Measurements from ENCODE around the gene NMNAT1. TPM values are rescaled to one million over a fixed set of nuclear protein-coding genes. Genes with fewer than 3 reads are reported as not detected.
A peak's percentile ranks its signal among the peaks of the same experiment; 100 is the strongest.

The NMNAT1 gene
- total RNA-seq, 1 donor from 2014 or later = 11.0 TPM

DNA sequence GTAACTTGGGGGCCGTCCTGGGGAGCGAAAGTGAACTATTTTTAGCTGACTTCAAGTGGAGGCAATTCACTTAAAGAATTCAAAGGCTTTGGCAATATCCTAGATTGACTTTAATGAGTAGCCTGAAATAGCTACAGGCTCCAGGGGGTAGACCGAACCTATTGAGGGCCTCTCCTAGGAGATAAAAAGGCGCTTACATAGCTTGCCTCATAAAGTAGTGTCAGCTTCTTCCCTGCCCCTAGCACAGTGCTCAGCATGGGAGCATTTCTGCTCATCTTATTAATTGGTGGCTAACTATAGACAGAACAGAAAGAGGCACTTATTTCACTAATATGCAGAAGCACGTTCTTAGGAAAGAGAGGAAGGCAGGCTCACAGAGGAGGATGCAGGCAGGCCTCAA is 20.9 kb upstream of the NMNAT1 start:
- no peak for DNase-seq (ENCODE audit: low spot score, unreplicated experiment)
- H3K4me3 Mint-ChIP-seq (ENCODE audit: low read depth) = no peak overlapping the region
- no peaks in the 10 kb centered on the region for H3K27me3 Mint-ChIP-seq
- no peaks in the 10 kb centered on the region for H3K36me3 Mint-ChIP-seq (ENCODE audit: insufficient read depth)
- peak overlapping the region; percentile 76 for H3K27ac Mint-ChIP-seq
- H3K9me3 Mint-ChIP-seq (ENCODE audit: low read depth) = no peaks in the 10 kb centered on the region
- TF ChIP-seq, protein P1, sequence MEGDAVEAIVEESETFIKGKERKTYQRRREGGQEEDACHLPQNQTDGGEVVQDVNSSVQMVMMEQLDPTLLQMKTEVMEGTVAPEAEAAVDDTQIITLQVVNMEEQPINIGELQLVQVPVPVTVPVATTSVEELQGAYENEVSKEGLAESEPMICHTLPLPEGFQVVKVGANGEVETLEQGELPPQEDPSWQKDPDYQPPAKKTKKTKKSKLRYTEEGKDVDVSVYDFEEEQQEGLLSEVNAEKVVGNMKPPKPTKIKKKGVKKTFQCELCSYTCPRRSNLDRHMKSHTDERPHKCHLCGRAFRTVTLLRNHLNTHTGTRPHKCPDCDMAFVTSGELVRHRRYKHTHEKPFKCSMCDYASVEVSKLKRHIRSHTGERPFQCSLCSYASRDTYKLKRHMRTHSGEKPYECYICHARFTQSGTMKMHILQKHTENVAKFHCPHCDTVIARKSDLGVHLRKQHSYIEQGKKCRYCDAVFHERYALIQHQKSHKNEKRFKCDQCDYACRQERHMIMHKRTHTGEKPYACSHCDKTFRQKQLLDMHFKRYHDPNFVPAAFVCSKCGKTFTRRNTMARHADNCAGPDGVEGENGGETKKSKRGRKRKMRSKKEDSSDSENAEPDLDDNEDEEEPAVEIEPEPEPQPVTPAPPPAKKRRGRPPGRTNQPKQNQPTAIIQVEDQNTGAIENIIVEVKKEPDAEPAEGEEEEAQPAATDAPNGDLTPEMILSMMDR (IDR thresholded peaks at IDR 0.05; ENCODE audit: unreplicated experiment) = no peak
- peaks cover 12% of the 10 kb centered on the region for H3K4me1 Mint-ChIP-seq (ENCODE audit: low read depth)

DNA sequence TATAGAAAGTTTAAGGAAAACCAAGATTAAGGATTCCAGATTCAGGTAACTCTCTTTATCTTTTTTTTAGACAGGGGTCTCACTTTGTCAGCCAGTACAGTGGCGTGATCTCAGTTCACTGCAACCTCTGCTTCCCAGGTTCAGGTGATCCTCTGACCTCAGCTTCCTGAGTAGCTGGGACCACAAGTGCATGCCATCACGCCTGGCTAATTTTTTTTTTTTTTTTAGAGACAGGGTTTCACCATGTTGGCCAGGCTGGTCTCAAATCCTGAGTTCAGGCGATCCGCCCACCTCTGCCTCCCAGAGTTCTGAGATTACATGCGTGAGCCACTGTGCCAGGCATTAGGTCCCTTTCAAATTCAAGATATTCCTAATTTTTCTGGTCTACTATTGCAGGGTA is 16.0 kb upstream of the NMNAT1 start:
- H3K27me3 Mint-ChIP-seq = no peaks in the 10 kb centered on the region
- TF ChIP-seq, protein P1 (IDR thresholded peaks at IDR 0.05; ENCODE audit: unreplicated experiment) = no peak
- peaks cover 8% of the 10 kb centered on the region for H3K36me3 Mint-ChIP-seq (ENCODE audit: insufficient read depth)
- no peaks in the 10 kb centered on the region for H3K9me3 Mint-ChIP-seq (ENCODE audit: low read depth)
- no peak overlapping the region for H3K4me3 Mint-ChIP-seq (ENCODE audit: low read depth)
- no peak overlapping the region for H3K27ac Mint-ChIP-seq
- DNase-seq (ENCODE audit: low spot score, unreplicated experiment) = no peak
- H3K4me1 Mint-ChIP-seq (ENCODE audit: low read depth) = peaks cover 25% of the 10 kb centered on the region

- H3K27ac Mint-ChIP-seq = peak overlapping the region; percentile 92
- H3K4me3 Mint-ChIP-seq (ENCODE audit: low read depth) = peak overlapping the region; percentile 14
- TF ChIP-seq, protein P1 (IDR thresholded peaks at IDR 0.05; ENCODE audit: unreplicated experiment) = no peak
- no peaks in the 10 kb centered on the region for H3K27me3 Mint-ChIP-seq
- no peaks in the 10 kb centered on the region for H3K9me3 Mint-ChIP-seq (ENCODE audit: low read depth)
- H3K4me1 Mint-ChIP-seq (ENCODE audit: low read depth) = peaks cover 29% of the 10 kb centered on the region
- peaks cover 15% of the 10 kb centered on the region for H3K36me3 Mint-ChIP-seq (ENCODE audit: insufficient read depth)
- DNase-seq (ENCODE audit: low spot score, unreplicated experiment) = no peak
Observed at GRCh38 chr1:9929431-9930385, 13.6 kb upstream of the NMNAT1 start.

DNA sequence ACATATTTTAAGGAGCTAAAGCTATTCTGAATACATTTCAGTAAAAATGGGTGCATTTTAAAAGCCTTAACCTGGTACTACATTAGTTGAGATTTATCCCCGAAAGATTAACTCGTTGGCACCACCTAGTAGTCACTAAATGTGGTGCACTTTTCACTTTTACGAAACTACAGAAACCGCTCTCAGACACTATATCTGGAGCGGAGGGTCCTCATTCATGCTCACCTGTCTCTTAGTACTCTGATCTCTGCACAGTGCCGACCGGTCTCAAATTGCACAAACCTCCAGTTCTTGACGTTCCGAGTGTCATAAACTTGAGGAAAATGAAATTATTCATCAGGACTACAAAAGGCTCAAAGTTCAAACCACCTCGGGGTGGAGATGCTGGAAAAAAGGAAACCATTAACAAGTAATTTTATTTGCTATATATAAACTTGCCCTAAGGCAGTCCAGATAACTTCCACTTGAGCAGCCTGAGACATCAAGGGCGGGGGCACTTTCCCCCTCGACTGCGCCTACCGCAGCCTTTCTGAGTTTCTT is 806 bp upstream of the NMNAT1 start:
- H3K27ac Mint-ChIP-seq = peak overlapping the region; percentile 99
- H3K27me3 Mint-ChIP-seq = no peaks in the 10 kb centered on the region
- H3K4me1 Mint-ChIP-seq (ENCODE audit: low read depth) = peaks cover 10% of the 10 kb centered on the region
- no peak for DNase-seq (ENCODE audit: low spot score, unreplicated experiment)
- peak overlapping the region; percentile 98 for H3K4me3 Mint-ChIP-seq (ENCODE audit: low read depth)
- H3K9me3 Mint-ChIP-seq (ENCODE audit: low read depth) = no peaks in the 10 kb centered on the region
- TF ChIP-seq, protein P1 (IDR thresholded peaks at IDR 0.05; ENCODE audit: unreplicated experiment) = peak; percentile 64
- peaks cover 5% of the 10 kb centered on the region for H3K36me3 Mint-ChIP-seq (ENCODE audit: insufficient read depth)

DNA sequence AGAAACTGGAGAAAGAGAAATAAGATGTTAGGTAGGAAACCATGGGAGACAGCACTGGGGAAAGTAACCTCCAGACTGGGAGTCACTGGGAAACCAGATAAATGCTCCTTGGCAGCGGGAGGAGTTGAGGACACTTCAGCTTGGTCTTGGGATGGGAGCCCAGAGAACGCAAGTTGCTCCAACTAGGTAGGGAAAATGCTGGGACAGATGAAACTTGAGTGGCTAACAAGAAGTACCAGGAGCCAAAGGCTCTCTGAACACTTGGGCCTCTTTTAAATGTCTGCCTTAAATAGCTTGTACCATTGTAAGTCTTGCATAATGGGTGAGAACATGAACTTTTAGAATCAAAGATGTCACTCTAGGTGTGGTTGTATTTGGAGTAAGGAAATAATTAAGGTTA is 3.0 kb downstream of the NMNAT1 start:
- no peak for DNase-seq (ENCODE audit: low spot score, unreplicated experiment)
- Mint-ChIP-seq H3K27me3 (no peaks in the 10 kb centered on the region), H3K9me3 (ENCODE audit: low read depth) (no peaks in the 10 kb centered on the region), H3K27ac (no peak overlapping the region), H3K4me3 (ENCODE audit: low read depth) (no peak overlapping the region), H3K36me3 (ENCODE audit: insufficient read depth) (peaks cover 7% of the 10 kb centered on the region), H3K4me1 (ENCODE audit: low read depth) (peaks cover 13% of the 10 kb centered on the region)
- TF ChIP-seq, protein P1 (IDR thresholded peaks at IDR 0.05; ENCODE audit: unreplicated experiment) = no peak
